EL (cell line): ENCODE measurements around the gene EMX2.
A peak's percentile ranks its signal among the peaks of the same experiment; 100 is the strongest.
"Not testable (repeated sequence)": the region's sequence is repeated elsewhere in the genome, so short reads cannot be mapped to it uniquely, and the experiment has no call there.

ENCODE experiments used
- DNase-seq: peaks from one replicate; pipeline ENCODE4 v3.0.0-alpha.2; 2016

Gene EMX2

DNA sequence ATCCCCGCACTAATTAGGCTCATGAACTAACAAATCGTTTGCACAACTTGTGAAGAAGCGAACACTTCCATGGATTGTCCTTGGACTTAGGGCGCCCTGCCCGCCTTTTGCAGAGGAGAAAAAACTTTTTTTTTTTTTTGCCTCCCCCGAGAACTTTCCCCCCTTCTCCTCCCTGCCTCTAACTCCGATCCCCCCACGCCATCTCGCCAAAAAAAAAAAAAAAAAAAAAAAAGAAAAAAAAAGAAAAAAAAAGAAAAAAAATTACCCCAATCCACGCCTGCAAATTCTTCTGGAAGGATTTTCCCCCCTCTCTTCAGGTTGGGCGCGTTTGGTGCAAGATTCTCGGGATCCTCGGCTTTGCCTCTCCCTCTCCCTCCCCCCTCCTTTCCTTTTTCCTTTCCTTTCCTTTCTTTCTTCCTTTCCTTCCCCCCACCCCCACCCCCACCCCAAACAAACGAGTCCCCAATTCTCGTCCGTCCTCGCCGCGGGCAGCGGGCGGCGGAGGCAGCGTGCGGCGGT is at the start of gene EMX2:
EMX2 (plus strand) TSS at position 41 of the 519 bp plus-strand sequence. CDS start 522 bp downstream, outside the sequence.
- no peak for DNase-seq

DNA sequence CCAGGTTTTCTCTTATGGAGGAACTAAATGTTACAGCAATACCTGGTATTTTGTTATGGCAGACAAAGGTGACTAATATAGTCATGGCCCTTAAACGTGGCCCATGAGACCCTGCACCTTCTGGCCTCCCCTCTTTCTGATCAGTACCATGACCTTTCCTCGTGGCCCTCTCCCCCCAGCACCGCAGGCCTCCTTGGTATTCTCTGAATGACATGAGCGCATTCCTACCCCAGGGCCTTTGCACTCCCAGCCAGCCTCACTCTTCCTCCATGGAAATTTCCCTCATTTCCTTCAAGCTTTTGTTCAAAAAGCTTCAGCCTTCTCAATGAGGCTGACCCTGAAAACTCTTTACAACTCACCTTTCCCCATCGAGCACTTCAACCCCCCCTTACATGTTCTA is 46.5 kb upstream of the EMX2 start:
- no peak for DNase-seq

DNA sequence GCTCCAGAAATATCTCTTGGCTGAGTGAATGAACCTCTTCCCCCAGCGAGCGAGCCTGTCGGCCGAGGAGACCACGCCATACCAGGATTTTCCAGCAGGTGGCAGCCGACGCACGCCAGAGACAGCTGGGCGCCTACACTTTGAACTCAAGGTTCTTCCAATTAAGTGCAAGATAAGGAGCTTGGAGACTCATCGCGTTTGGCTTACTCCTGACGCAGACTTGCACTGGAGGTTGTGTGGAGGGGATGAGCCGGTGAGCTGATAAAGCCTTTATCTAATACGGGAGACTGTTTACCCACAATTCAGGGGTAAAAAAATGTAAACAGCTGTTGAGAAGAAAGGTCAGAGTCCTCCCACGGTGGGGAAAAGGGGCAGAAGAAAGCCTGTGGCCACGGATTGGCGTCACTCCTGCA is 45.9 kb upstream of the EMX2 start:
- peak; percentile 75 for DNase-seq

DNA sequence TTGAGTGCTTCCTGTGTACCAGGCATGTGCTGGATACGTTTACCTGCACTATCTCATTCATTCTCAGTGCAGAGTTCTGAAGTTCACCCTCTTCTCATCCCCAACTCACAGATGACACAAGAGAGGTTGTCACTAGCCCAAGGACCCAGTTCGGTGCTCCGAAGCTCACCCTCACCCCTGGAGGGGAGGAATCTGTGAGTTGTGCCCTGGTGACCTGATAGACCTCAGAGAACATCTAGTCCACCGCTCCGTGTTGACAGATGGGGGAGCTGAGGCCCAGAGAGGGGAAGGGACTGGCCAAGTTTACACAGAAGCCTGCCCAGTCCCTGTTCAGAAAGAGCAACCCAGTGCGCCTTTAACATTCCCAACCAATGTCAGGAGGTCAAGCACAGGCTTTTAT is 44.8 kb upstream of the EMX2 start:
- no peak for DNase-seq

DNA sequence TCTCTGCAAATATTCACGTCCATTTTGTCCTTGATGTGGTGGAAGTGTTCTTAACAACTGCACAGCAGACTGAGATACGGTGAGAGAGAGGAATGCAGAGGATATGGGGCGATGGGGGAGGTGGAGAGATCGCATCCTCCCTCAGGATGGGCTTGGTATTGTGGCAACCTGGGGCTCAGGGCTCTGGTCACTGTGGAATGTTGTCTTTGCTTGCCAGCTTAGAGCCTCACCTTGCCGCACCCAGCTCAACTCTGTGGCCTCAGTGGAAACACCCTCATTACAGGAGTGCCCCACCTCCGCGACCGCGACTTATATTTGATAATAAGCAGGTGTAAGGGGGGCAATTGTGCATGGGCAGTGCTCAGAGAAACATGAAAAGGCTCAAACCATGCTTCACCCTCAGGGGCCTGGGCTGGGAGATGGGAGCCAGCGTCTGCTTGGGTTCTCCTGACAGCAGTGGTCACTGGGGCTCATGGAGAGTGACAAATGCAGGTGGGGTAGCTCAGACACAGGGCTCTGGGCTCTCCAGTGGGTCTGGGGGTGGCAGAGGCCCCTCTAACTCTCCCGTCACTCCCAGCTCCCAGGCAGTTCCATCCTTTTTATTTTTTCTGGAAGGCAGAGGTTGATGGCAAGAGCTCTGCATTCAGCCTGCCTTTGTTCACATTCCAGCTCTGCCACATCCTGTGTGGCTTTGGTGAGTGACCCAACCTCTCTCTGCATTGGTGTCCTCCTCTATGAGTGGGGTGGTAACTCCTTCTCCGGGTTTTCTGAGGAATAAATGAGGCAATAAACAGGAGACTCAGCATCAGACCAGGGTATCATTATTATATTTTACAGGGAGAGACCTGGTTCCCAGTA is 43.1 kb upstream of the EMX2 start:
- peak; percentile 5 for DNase-seq

DNA sequence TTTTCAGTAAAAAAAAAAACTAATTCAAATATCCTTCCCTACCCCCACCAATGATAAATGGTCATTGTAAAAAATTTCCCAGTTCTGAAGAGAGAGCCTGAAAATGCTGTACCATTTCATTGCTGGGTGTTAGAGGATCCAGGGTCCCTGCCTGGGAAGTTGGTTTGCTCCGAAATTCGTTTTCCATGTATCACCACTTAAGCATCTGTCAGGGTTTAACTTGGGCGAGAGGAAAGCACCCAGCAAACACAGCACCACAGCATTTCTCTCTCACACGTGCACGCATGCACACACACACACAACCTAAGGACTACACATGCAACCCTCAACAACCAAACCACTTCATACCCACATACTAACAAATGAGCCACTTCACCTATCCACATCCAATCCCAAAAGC is 42.1 kb upstream of the EMX2 start:
- no peak for DNase-seq

DNA sequence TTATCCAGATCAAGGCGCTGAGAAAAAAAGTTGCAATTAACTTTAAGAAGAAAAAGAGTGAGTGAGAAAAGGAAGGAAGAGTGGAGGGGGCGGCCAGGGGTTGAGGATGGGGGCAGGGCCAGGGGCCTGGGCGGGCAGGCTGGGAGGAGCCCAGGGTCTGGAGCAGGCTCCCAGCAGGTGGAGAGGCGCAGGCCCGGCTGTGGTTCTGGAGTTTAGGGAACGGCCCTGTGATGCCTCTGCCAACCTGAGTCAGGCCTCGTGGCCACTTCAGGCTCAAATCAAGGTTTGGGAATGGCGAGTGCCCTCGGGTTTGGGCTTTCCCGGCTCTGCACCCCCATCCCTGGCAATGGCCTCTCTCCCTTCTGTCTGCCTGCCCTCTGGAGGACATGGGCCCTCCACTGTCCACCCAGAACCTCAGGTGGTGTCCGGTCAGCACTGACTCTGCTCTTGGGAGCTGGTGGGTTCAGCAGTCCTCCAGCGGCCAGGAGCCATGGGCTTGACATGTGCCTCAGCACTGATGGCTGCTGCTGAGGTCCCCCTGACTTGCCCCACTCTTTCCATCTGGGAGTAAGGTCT is 41.0 kb upstream of the EMX2 start:
- DNase-seq = no peak

DNA sequence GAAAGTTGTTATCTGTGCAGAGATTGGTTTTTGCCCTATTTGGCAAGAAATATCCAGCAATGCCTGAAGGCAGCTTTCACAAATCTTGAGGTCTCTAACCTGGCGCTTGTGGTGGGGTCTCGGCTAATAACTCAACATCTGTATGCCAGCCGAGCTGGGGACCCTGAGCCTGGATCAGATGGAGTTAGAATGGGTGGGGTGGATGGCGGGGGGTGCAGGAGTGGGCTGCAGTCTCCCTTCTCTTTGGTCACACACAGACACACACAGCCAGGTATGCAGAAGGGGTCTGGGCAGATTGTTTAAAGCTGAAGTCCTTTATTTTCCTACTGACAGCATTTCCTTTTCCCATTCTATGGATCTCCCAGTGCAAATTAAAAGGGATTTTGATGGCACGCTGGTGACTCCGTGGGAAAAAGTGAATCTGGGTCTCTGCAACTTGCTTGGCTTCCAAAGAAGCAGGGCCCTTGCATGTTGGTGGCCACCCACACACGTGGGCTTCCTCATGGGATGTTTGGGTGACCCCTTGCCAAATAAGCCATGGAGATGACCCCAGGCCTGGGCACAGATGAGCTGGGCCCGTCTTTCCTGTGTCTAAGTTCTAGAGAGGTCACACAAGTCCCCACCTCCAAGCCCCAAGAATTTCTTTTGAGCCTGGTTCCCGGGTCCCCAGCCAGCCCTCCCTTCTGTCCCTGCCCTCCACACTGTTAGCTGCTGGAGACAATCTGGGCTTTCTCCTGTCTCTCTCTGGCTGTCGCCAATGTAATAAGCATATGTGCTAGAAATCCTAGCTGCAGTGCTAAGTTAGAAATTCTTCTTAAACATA is 39.9 kb upstream of the EMX2 start:
- DNase-seq = no peak

DNA sequence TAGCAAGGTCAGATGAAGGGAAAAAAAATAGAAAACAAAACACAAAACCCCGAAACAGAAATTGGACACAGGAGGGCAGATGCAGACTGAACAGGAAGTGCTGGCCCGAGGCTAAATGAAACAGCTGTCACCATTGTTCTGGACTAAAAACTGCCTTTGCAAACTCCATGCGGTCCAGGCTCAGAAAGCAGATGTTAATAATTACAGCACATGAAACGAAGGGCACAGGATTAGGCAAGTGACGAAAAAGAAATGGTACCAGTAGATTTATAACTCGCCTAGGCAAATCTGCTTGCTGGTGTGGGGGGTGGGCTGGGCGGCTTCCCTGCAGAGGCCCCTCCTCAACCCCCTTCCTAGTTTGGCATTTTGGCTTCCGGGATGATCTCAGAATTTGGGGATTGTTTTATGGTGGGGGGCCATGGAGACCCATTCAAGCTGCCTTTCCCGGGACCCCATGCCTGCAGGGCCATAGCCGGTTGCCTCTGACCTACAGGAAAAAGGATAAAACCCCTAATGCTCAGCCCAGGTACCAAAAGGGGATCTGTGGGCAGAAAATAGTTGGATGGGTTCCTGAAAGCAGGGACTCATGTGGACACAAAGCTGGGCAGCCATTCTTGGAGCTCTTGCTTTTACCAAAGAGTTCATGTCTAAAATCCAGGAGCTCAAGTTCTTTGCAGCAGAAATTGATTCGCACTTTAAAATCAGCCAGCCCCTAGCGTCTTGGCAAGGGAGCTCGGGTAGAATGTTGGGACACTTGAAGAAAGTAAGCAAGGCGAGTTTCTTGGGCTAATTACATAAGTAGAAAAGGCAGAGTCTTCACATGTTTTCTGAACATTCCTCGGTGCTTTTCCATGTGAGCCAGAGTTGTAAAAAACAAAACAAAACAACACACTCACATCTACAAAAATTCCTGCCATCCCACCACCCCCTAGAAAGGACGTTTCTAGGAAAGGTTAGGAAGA is 39.0 kb upstream of the EMX2 start:
- DNase-seq = peak; percentile 7

DNA sequence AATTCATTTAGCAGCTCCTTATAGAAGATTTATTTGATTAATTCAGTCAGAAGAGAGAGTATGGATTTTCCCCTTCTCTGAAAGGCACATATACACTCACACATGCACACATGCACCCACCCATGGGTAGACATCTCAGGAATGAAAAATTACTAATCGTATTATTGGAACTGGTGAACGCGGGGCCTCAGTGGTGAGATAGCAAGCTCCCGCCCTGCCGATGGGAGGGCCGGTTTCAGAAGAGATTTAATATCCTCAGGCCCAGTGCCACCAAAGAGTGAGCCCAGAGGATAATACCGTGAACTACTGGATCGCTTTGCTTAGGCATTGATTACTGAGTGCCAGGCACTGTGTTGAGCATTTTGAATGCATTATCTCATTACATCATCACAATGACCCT is 38.0 kb upstream of the EMX2 start:
- DNase-seq = no peak

DNA sequence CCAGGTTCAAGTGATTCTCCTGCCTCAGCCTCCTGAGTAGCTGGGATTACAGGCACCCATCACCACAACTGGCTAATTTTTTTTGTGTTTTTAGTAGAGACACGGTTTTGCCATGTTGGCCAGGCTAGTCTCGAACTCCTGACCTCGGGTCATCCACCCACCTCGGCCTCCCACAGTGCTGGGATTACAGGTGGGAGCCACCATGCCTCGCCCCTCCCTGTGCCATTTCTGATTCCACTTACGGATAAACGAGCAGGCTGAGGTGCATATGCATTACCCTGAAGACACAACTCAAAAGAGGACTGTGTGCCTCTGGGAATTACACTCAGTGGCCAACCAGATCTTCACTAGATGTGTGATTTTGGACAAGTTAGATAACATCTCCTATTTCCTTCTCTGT is 35.5 kb upstream of the EMX2 start:
- not testable (repeated sequence) for DNase-seq

DNA sequence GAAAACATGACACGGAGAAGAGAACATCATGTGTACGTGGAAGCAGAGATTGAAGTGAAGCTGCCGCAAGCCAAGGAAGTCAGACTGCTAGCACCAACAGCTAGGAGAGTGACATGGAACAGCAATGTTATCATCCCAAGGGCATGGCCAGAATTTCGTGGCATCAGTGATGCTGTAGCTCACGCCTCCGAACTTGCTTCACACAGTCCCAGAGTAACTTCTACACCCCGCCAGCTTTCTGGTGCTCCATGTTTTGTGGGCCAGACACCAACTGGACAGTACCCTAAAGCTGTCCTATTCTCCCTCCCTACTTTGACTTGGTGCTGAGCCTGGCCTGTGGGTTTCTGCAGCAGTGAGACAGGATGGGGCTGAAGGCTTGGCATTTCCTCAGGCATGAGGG is 33.0 kb upstream of the EMX2 start:
- DNase-seq = no peak

DNA sequence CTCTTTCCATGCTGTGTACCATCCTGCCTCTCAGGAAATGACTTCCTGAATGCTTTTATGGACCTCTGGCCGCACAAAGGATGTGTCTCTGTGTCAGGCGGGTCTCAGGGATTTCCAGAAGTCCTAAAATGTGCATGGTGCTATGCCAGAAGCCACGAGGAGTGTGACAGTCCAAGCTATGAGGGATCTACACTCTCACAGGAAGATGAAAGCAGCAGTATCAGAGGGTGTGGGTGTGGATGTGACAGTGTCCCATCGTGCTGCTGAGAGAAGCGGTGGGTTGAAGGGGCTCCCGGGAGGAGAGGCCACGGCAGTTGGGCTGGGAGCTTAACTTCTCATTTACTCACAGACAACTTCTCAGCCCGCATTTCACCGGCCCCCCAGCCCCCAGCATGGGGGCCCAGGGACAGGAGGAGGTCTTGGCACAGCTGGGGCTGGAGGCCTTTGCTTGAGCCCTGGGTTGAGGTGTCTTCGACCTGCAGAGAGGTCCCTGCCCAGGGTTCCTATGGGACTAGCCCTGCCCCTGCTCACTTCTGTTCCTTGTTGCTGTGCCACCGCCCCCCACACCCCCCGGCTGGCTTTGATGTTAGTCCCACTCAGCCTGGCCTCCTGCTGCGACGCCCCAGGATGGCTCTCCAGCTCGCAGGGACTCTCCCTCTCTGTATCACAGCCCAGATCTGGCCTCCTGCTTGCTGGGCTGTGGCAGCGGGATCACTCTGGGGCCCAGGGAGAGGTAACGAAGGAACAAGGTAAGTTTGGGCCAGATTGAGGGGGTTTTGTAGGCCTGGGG is 30.8 kb upstream of the EMX2 start:
- no peak for DNase-seq

DNA sequence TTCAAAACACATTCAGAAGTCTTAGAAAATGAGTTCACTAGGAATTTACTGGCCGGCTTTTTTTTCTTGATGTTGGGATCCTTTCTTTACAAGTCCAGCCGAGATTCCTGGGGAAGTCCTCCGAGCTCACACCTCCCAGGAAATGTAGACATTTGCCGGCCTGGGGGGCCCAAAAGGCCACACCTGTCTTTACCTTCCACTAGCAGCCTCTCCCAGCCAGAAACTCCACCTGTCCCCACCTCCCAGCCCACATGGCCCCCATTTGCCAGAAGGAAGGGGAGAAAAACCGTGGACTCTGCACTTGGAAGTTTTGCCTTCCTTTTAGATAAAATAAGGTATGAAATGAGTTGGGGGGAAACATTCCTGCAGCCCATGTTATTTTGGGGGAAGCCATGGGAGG is 27.6 kb upstream of the EMX2 start:
- no peak for DNase-seq

DNA sequence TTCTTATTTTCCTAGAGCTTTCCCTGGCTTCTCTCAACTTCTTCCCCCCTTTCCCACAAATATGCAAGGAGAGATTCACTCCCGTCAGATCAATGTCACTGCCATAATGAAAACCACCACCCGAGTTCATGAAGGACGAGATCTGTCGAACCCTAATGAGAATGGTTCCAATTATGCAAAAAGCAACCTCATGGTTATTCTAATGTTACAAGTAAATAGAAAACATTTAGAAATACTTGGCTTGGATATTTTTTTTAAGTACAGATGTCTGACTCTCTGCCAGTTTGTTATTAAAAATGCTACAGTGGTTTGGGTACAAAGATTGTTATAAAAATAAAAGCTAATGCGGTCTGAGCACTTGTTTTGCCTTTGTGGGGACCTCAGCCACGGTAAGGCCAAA is 25.9 kb upstream of the EMX2 start:
- no peak for DNase-seq

DNA sequence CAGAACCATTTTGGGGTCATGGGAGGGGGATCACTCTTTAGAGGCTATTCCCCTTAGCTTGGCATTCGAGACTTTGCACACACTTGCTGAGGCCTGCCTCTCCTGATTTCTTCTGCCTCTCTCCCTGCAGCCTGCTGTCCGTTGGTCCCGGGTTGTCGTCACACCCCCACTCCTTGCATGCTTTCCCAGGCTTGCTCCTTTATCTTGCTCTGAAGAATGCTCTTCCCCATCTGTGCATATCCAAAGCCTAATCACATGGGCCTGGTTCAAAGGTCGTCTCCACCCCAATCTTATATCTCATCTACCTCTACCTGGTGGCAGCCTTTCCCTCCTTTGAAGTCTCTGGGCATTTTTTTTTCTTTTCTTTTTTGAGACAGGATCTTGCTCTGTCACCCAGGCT is 24.3 kb upstream of the EMX2 start:
- no peak for DNase-seq

DNA sequence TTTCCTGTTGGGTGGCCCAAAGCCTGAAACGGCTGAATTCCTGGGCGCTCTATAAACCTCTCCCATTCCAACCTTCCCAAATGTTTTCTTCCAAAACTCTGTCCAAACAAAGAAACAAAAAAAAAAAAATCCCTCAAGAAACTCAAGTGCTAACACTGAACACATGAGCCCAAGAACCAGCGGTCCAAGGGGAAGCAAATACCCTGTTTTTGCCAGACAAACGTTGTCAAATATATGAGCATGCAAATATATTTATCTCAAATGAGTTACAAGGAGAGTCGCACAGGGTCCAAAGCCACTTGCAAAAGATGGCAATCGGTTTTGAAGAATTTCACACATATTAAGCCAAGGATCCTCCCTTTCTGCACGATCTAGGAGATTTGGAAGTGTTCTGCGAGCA is 23.3 kb upstream of the EMX2 start:
- no peak for DNase-seq

DNA sequence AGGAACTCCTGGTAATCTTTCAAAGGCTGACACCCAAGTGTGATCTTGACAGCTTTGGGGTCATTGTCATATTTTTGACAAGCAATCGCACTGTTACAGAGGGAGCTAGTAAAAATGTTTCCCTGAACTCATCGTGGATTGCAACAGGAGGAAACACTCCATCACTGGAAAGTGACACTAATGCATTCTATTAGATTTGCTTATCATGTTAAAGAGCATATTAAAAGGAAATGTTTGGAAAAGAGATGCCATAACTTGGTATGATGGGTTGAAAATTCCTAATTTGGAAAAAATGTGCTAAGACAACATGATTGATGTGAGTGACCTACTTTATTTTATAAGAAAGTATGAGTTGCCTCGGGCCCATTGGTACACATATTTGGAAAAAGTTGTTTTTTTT is 22.7 kb upstream of the EMX2 start:
- DNase-seq = no peak

DNA sequence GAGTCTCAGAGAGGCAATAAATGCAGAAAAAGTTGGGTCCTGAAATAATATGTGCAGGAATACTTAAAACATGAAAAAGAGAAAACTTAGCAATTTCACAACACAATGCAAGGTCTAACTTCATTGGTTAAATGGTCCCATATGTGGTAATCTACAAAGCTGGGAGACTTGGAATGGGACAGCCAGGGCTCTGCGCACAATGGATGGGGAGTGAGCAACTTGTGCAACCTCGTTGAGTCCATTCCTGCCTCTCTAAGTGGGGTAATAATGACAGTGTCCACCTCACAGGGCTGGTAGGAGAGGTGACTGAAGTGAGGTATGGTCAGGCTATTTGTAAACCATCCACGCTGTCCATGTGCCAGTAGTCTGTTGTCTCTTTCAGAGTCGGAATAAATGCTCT is 11.8 kb upstream of the EMX2 start:
- no peak for DNase-seq

DNA sequence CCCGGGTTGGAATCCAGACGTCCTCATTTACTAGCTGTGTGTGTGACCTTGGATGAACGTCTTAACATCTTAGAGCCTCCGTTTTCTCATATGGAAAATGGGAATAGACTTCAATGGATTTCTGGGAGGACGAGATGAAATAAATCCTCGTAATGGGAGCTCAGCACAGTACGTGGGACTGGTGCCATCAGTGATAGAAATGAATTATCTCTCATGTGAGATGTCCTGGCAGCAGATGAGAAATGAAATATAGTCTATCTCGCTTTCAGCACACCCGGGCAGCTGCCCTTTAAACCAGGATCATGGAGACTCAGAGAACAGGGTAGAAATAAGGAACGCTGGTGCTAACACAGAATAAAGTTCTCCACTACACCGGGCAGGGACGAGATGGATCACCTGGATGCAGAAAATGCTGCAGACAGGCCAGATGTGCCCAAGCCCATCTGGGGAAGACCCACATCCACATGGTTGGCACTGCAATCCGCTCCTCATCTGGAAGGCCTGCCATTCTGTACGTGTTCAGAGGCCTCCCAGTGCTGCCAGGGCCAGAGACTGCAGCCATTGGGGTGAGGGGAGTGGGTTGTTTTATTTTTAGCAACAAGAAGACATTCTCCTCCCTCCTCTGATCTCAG is 11.1 kb upstream of the EMX2 start:
- no peak for DNase-seq

DNA sequence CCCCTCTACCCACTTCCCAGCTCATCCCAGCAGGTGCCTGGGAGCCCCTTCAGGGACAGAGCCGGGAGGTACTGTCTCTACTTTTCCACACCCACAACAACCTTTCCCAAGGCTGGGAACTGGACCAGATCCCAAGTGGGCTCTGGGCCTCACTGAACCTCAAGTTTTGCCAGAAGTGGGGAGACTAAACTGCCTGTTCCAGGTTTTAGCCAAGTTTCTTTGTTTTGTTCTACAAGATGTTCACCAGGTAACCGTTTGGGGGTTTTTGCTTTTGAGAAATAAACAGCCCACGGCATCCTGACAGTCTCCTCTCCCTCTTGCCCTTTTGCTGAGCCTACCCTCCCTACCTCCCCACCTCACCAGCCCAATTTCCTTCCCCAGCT is 10.6 kb upstream of the EMX2 start:
- DNase-seq = no peak
